GM10248 (cell line): ENCODE measurements around the gene CCDC18.

Source experiments
- CTCF ChIA-PET: fragments of 300-600 bp; sonication (Branson Sonifier 250); formaldehyde crosslinking; extraction: SDS; loops from one replicate; lab custom pipeline; 2021; ENCODE audit warnings: antibody characterized with exemption; lab: Yijun Ruan, JAX
- POLR2A ChIA-PET: fragments of 350-650 bp; sonication (Branson Sonifier 250); formaldehyde crosslinking; extraction: SDS; loops from one replicate; lab custom pipeline; 2020; ENCODE audit warnings: antibody characterized with exemption; lab: Yijun Ruan, JAX
- DNase-seq: peaks from one replicate; pipeline ENCODE4 v3.0.0; 2012; ENCODE audit errors: extremely low spot score
- TF ChIP-seq, protein P1 (sequence below): IDR thresholded peaks from 2 replicates; pipeline ENCODE4 v1.5.1; 2012; ENCODE audit warnings: mild to moderate bottlenecking, low read depth; ENCODE audit errors: extremely low read depth, missing control alignments, control extremely low read depth

Gene CCDC18

DNA sequence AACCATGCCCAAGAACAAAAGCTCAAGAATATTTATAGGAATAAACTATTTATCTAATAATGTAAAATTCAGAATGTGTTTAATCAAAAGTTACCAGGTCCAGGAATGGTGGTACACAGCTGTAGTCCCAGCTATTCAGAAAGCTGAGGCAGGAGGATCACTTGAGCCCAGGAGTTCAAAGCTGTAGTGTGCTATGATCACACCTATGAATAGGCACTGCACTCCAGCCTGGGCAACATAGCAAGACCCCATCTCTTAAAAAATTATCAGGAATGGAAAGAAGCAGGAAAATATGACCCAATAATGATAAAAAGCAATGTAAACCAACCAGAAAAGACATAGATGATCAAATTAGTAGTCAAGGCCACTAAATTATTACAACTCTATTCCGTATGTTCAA is 103.0 kb downstream of the CCDC18 start:
- DNase-seq: no peak
- TF ChIP-seq, protein P1, sequence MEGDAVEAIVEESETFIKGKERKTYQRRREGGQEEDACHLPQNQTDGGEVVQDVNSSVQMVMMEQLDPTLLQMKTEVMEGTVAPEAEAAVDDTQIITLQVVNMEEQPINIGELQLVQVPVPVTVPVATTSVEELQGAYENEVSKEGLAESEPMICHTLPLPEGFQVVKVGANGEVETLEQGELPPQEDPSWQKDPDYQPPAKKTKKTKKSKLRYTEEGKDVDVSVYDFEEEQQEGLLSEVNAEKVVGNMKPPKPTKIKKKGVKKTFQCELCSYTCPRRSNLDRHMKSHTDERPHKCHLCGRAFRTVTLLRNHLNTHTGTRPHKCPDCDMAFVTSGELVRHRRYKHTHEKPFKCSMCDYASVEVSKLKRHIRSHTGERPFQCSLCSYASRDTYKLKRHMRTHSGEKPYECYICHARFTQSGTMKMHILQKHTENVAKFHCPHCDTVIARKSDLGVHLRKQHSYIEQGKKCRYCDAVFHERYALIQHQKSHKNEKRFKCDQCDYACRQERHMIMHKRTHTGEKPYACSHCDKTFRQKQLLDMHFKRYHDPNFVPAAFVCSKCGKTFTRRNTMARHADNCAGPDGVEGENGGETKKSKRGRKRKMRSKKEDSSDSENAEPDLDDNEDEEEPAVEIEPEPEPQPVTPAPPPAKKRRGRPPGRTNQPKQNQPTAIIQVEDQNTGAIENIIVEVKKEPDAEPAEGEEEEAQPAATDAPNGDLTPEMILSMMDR: no peak
- POLR2A ChIA-PET: no interaction called here
- CTCF ChIA-PET: interaction anchor here (2.3 to 3.2 kb wide), 2 partner anchors 21 to 45 kb away, joined by 5 to 15 read pairs; no protein-coding TSS in a partner anchor

DNA sequence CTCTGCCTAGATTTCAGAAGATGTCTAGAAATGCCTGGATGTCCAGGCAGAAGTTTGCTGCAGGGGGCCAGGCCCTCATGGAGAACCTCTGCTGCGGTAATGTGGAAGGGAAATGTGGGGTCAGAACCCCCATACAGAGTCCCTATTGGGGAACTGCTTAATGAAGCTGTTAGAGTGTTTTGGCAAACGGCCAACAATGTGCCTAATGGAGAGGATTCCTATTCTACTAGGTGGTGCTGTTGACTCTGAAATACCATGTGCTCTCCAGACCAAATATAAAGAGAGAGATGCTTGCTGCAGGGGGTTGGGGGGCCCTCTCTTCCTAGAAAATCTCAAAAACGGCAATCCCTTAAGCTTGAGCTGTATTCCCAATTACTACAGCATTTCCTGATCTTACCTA is 108.0 kb downstream of the CCDC18 start:
- no peak for DNase-seq
- ChIA-PET CTCF (interaction anchor here (1.2 to 2.5 kb wide), 2 partner anchors 12 to 16 kb away, joined by 4 to 14 read pairs; no protein-coding TSS in a partner anchor), POLR2A (no interaction called here)
- TF ChIP-seq, protein P1: no peak

DNA sequence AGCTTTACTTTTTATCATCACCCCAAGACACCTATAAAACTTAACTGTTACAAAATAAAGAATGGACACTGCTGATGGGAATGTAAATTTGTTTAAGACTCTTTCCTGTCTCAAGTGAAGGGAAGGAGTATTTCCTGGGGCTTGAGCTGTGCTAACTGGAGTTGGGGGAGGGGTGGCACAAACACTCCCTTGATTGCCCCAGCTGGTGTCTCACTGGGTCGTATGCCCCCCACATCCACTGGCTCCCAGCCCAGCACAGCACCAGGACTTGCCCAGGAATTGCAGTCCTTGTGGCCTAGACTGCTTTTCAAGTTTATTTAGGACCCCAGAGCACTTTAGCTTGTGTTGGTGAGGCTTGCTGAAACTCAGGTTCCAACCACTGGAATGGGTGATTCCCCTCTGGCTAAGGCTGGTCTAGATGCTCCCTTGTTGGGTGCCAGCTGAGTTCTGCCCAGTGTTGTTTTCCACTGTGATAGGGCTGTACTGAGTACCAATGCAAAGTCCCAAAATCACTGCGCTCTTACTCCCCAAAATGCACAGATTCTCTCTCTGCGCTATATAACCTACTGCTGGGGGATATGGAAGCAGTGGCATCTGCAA is 116.1 kb downstream of the CCDC18 start:
- ChIA-PET POLR2A (no interaction called here), CTCF (interaction anchor here (0.7 to 1.3 kb wide), 3 partner anchors 8 to 517 kb away, joined by 3 to 4 read pairs (median 3); no protein-coding TSS in a partner anchor)
- DNase-seq: no peak
- TF ChIP-seq, protein P1: no peak

DNA sequence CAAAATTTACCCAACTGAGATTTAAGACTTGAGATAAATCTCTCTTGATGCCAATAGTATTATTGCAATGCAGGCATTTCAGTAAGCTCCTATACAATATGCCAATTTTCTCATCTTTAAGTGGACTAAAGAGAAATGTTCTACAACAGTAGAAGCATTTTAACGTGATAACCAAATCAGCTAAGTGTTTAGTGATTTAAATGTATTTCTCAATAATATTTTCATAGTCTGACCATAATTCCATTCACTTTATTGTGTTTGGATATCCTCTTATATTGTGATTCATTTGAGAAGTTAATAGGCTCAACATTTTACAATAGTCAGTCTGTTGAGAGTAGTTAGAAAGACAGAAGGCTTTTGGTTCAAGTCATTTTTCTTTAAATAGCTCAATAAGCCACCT is 120.6 kb downstream of the CCDC18 start:
- no peak for DNase-seq
- CTCF ChIA-PET: interaction anchor here (0.9 to 5.3 kb wide), 4 partner anchors 15 to 328 kb away, joined by 3 to 76 read pairs (median 3); no protein-coding TSS in a partner anchor
- POLR2A ChIA-PET: no interaction called here
- TF ChIP-seq, protein P1: no peak

DNA sequence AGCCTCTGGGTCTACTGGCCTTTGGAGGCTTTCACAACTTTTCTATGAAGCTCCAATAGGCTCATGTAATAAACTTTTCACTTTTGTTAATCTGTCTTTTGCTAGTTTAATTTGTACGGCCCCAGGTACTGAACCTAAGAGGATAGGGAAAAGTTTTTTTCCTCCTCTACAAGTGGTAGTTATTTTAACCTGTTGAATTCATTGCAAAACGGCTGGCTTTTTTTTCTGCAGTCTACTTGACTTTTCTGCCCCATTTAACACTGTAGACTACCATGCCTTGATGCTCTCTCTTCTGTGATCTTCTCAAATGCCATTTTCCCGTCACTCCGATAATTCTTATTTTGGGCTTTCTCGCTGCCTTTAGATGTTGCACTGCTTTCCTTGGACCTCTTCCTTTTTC is 121.6 kb downstream of the CCDC18 start:
- no peak for DNase-seq
- POLR2A ChIA-PET: no interaction called here
- CTCF ChIA-PET: interaction anchor here (0.9 to 5.3 kb wide), 4 partner anchors 14 to 327 kb away, joined by 3 to 76 read pairs (median 3); no protein-coding TSS in a partner anchor
- TF ChIP-seq, protein P1: no peak

DNA sequence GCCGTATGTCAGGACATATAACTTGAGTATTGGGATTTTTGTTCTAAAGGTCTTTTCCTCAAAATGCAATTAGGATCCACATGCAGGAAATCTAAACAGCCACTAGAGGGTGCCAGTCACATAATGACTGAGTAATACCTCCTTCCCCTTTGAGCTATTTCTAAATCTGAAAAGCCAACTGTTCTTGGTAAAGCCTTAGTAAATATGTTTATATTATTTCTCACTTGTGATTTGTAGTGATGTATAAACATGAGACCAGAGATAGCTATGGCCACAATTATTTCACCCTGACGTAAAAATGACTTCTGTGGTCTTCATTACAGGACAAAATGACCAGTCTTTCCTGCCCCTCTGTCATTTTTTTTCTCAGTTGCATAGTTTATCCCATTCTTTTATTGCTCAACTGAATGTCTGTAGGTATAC is 124.2 kb downstream of the CCDC18 start:
- CTCF ChIA-PET: interaction anchor here (0.6 to 5.3 kb wide), 51 partner anchors 8 to 540 kb away, joined by 3 to 76 read pairs (median 4); partner anchors contain the start of genes DR1, FNBP1L and MTF2
- TF ChIP-seq, protein P1: peak; percentile 82
- POLR2A ChIA-PET: no interaction called here
- peak; percentile 45 for DNase-seq
